Stimulated activated CD4-positive, alpha-beta T cell treated with anti-CD3 and anti-CD28 coated beads, TNF-alpha, amount 100 ng/mL, for 24 hours (primary cell): ENCODE results near the gene PIGZ.

Source experiments
- DNase-seq, 3 experiments: peaks; one replicate each; pipeline ENCODE4 v3.0.0-alpha.2; 2020; ENCODE audit warnings: low read depth in 3 of 3

PIGZ gene

DNA sequence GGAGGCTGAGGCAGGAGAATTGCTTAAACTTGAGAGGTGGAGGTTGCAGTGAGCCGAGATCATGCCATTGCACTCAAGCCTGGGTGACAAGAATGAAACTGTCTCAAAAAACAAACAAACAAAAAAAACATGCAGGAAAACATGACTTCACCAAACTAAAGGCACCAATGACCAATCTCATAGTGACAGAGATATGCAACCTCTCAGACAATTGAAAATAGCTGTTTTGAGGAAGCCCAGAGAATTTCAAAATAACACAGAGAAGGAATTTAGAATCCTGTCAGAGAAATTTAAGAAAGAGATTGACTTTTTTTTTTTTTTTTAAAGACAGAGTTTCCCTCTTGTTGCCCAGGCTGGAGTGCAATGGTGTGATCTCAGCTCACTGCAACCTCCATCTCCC lies 52.4 kb downstream of the PIGZ start:
- DNase-seq: no peak

DNA sequence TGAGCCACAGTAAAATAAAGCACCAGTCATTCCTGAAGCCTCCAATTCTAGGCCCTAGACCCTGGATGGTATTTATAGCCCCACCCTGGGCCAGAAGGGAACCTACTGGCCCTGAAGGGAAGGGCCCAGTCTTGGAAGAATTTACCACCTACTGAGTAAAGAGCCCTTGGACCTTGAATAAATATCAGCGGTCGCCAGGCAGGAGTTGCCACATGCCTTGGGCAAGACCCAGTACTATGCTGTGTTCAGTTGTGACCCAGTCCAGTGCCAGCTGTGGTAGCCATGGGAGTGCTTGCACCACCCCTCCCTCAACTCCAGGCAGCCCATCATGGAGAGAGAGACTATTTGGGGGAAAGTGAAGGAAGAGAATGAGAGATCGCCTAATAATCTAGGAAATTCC lies 53.3 kb downstream of the PIGZ start:
- no peak for DNase-seq

DNA sequence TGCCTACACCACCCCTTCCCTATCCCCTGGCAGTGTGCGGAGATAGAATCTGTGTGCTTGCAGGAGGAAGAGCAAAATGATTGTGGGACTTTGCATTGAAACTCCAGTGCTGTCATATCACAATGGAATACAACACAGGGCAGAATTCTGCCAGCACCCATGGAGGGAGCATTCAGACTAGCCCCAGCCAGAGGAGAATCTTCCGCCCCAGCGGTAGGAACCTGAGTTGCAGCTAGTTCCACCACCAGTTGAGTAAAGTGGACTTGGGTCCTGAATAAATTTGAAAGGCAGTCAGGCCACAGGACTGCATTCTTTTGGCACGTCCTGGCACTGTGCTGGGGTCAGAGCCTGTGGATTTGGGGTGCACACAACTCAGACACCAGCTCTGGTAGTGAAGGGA lies 53.8 kb downstream of the PIGZ start:
- no peak for DNase-seq

DNA sequence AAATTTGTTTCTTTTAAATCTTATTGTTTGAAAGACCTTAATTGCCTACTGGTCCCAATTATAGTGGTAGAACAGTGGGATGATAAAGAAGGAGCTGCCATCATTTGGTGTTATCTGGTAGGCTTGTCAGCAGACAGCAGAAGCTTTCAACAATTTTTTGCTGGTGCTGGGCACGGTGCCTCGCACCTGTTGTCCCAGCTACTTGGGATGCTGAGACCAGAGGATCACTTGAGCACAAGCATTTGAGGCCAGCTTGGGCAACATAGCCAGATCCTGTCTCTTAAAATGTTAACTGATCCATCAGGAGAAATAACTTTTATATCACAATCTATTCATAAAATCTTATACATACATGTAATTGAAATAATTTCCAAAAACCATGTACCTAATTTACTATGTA lies 64.9 kb downstream of the PIGZ start:
- DNase-seq: no peak

DNA sequence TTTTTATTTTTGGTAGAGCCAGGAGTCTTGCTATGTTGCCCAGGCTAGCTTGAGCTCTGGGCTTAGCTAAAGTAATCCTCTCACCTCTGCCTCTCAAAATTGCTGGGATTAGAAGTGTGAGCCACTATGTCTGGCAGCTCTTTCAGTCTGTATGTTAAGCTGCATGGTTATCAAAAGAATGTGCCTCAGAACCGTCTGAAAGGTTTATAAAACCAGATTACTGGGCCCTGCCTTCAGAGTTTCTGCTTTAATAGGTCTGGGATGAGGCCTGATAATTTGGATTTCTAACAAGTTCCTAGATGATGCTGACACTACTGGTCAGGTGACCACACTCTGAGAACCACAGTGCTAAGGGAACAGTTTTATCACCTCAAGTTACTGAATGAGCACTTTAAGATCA lies 66.3 kb downstream of the PIGZ start:
- no peak for DNase-seq

DNA sequence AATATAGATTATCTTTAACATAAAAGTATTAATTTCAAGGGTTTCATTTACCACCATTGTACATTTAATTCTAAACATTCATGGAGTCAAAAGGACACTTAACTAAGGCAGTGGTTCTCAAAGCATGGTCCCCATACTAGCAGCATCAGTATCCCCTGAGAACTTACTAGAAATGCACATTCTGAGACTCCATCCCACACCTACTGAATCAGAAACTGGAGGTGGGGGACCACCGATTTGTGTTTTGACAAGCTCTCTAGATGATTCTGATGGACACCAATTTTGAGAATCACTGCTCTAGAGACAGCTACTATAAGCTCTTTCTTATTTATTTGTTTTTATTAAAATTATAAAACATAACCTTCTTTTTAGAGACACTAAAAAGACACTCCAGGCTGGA lies 66.9 kb downstream of the PIGZ start:
- DNase-seq: no peak
